Lung microvascular endothelial cell (primary cell): ENCODE data around the gene CBLL1. TPM values are rescaled to one million over a fixed set of nuclear protein-coding genes. Genes with fewer than 3 reads are reported as not detected.

Source experiments
- DNase-seq, 2 donors: peaks; one replicate each; pipeline versions ENCODE4 v3.0.0 to v3.0.0-alpha.2; 2010; ENCODE audit warnings: low read depth in 2 of 2
- total RNA-seq: library from RNA; depleted of rRNA; stranded (reverse); fragments of >200 nt; gene quantifications from 2 replicates; pipeline ENCODE4 v1.2.1, GENCODE V29; 2014

The CBLL1 gene
- total RNA-seq, 1 donor from 2014 or later: 11.7 TPM

- DNase-seq: no peak
Measured at GRCh38 chr7:107742678-107743566, 1.0 kb upstream of the CBLL1 start.

- no peak for DNase-seq
Measured at GRCh38 chr7:107744345-107744750, 406 bp downstream of the CBLL1 start.

DNA sequence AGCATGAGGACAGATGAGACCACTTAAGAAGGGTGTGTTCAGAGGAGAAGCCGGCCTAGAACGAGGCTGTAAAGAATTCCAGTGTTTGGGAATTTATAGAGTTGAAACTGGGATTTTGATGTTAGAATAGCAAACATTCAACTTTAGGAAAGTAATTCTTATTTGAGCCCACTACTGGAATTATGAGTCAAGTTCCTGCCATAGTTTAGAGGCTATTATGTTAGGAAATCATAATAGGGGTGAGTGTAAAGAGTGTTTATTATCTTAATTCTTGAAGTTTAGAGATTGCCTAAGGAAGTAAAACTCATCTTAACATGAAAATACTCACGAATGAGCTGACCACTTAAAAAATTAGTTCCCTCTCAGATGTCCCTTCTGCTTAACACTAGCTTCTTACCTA is 2.1 kb downstream of the CBLL1 start:
- DNase-seq: peak in 1 of 2 donors; percentile 52

- DNase-seq: no peak
Measured at GRCh38 chr7:107751113-107751512, 7.2 kb downstream of the CBLL1 start.

- DNase-seq: no peak
Measured at GRCh38 chr7:107754642-107755041, 10.7 kb downstream of the CBLL1 start.

DNA sequence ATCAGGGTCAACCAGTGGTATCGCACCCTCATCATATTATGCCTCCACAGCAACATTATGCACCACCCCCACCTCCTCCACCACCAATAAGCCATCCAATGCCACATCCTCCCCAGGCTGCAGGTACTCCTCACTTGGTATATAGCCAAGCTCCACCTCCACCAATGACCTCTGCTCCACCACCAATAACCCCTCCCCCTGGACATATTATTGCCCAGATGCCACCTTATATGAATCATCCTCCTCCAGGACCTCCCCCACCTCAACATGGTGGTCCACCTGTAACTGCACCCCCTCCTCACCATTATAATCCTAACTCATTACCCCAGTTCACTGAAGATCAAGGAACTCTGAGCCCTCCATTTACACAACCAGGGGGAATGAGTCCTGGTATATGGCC is 14.7 kb downstream of the CBLL1 start:
- DNase-seq: no peak

DNA sequence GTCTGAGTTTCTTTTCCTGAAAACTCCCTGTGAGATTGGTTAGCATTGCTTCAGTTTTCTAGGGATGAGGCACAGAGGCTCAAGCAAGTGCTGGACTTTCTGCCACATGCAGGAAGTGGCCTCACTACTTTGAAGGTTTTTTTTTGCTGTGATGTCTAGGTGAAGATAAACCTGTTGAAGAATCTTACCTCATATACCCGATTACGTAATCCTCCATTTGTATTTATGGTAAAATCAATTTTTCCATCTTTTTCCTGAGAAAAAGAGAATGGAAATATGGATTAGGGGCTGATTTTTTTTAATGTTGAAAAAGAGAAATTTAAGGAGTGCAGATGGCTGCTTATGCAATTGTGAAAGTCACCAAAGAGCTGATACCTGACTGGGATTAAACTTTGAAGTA is 23.4 kb downstream of the CBLL1 start:
- DNase-seq: no peak

DNA sequence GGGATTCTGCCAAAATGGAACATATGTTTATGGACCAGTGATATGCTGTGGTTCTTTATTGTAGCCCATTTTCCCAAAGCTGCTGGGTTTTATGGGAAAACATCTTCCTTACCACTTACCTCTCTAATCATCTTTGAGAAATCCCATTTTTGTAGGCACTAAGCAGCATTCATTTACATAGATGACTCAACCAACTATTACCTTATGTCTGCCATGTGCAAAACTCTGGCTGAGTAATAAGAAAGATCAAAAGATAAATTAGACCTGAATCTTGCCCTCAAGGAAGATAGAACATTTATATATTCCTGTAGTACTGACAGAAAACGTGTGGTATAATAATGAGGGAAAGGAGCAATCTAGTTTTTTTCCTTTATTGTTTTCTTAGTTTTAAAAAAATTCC is 24.3 kb downstream of the CBLL1 start:
- no peak for DNase-seq

DNA sequence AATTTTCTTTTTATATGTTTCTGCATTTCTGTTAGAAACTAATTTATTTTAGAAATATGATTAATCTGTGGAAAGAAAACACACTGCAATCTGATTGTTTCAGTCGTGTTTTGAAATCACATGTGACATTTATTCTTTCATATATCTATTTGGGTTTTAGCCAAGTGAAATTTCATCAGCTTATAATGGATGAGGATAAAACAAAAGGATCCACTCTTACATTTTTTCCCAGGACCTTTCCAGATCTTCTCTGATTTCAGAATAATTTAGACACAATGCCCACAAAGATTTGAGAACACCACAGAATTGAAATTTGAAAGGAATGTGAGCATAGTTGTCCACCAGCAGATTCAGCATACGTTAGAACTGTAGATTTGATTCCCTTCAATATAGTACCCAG is 29.1 kb downstream of the CBLL1 start:
- peak in 1 of 2 donors; percentile 54 for DNase-seq

DNA sequence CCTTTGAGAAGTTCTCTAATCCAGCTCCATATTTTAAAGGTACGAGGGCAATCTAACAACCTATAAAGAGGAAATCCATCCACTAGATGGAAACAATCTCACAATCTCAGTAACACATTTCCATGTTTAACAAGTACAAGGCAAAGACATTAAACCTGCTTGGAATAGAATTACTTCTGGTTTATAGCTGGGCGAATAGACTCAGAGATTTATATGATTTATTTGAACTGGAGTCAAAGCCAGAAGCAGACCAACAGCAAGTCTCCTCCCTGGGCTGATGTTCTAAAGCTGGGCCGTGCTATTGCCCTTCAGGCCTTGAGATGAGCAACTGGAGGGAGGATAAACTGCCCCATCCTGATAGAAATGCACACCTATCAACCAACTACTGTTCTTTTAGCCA is 33.8 kb downstream of the CBLL1 start:
- no peak for DNase-seq

GRCh38 chr7:107778283-107778682 is 34.3 kb downstream of the CBLL1 start:
- no peak for DNase-seq

DNA sequence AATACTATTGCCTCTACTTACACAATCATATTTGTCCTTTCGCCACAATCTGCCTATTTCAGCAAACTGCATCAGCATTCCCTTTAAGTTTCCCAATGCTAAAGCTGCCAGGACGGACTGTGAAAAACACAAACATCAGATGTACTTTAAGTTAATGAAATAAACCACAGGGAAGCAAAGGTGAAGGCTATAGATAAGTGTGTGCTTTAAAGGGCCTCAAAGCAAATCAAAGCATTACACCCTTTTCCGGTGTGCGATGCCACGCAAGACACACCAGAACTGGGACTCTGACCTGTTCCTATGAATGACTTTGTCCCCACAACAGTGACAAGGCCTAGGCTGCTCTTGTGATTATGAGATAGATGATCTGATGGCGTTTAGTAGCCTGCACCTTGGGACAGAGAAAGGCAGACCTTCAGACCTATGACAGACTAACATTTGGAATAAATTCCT is 35.7 kb downstream of the CBLL1 start:
- DNase-seq: no peak

GRCh38 chr7:107782374-107782773 is 38.4 kb downstream of the CBLL1 start:
- DNase-seq: no peak

- DNase-seq: no peak
Measured at GRCh38 chr7:107783648-107784047, 39.7 kb downstream of the CBLL1 start.

DNA sequence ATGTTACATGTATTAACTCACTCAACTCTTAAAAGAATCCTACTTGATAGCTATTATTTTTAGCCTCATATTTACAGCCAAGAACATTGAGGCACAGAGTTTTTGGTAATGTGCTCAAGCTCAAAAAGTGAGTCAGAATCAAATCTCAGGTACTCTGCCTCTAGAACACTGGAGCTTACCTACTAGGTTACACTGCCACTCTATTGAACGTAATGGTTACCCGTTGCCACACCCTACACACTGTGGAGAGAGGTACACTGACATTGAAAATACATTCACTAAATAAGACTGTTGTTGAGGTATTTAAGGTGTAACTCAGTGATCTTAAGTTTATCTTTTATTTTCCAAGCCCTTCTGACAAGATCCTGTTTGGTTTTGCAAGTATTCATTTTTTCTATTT is 41.2 kb downstream of the CBLL1 start:
- no peak for DNase-seq

GRCh38 chr7:107785926-107786325 is 42.0 kb downstream of the CBLL1 start:
- DNase-seq: no peak

DNA sequence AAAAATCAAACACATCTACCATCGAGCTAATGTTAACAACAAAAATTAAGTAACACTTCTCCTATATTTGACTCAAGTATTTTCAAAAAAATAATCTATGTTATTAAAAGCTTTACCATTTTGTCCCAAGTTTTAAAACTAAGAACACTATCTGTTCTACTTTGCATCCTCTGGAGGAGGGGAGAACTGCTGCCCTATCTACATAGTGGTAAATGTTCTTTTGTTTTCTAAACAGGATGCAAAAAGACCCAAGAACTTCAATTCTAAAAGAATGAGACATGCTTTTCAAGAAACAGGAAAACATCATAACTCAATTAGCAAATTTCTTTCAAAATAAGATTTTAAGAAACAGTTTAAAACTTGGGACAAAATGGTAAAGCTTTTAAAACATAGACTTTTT is 44.3 kb downstream of the CBLL1 start:
- DNase-seq: no peak

DNA sequence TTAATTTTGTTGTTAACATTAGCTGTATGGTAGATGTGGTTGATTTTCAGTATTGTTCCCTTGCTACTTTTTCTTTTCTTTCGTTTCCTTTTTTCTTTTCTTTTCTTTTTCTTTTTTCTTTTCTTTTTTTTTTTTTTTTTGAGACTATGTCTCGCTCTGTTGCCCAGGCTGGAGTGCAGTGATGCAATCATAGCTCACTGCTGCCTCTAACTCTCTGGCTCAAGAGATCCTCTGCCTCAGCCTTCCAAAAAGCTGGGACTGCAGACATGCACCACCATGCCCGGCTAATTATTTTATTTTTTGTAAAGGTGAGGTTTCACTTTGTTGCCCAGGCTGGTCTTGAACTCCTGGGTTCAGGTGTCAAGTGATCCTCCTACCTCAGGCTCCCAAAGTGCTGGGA is 44.7 kb downstream of the CBLL1 start:
- DNase-seq: no peak

- DNase-seq: no peak
Measured at GRCh38 chr7:107789647-107790046, 45.7 kb downstream of the CBLL1 start.

DNA sequence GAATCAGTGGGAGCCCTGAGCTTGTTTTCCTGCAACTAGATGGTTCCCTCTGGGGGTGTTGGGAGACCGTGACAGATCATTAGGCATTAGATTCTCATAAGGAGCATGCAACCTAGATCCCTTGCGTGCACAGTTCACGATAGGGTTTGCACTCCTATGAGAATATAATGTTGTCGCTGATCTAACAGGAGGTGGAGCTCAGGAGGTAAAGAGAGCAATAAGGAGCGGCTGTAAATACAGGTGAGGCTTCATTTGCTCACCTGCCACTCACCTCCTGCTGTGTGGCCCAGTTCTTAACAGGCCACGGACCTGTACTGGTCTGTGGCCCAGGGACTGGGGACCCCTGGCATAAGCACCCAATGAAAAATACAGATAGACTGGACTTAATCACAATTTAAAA is 48.4 kb downstream of the CBLL1 start:
- DNase-seq: no peak

- no peak for DNase-seq
Measured at GRCh38 chr7:107799647-107800264, 55.8 kb downstream of the CBLL1 start.

DNA sequence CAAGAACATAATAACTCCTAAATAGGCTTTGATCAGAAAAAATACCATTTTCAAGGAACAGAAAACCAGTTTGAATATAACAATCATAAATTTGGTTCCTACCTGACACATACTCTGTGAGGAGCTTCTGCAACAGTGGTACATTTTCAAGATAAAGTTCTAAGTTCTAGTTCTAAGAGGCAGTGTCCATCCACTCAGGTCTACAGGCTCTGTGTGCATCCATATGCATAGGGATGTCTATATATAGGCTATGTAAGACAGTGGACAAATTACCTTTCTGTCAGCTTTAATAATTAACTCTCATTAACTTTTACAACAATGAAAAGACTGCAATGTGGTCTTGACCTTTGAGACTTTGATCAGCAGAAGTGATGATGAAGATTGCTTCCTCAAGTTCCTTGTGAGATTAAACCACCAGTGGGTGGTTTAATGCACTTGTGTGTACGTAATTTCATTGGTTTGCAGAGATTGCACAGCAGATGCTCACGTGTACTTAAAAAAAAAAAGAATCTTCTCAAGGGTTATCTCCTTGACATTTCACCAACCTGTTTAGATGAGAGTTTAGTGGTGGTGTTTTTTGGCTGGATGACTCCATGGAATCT is 59.2 kb downstream of the CBLL1 start, which contains the start of gene SLC26A3:
TSS of gene SLC26A3 (minus strand) at position 215 of the 602 bp plus-strand sequence. CDS start 8,714 bp downstream, outside the sequence.
- no peak for DNase-seq
